COLO668 (cell line): ENCODE measurements around the gene PDE10A.
A peak's percentile ranks its signal among the peaks of the same experiment; 100 is the strongest.
"Not testable (repeated sequence)": the region's sequence is repeated elsewhere in the genome, so short reads cannot be mapped to it uniquely, and the experiment has no call there.

Source experiments
- DNase-seq: peaks from one replicate; lab custom pipeline; 2025; ENCODE audit not compliant: unreplicated experiment; lab: John Stamatoyannopoulos, UW

The PDE10A gene

DNA sequence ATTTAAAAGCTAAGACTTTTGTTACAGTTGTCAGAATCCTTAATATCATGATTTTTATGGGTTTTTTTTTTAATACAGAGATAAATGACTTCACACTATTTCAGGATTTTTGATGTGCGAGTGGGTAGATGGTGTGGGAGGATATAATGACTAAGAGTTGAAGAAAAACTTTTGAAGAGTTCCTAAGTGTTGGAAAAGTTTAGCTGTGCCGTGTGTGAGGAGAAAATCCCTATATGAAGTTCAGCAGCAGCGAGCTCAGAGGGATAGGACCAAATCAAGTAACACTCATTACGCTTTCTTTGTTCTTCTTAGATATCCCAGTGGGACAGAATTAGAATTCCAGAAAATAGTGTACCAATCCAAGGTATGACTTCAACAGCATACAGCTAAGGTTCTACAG, 34.1 kb downstream of the PDE10A start:
- no peak for DNase-seq

DNA sequence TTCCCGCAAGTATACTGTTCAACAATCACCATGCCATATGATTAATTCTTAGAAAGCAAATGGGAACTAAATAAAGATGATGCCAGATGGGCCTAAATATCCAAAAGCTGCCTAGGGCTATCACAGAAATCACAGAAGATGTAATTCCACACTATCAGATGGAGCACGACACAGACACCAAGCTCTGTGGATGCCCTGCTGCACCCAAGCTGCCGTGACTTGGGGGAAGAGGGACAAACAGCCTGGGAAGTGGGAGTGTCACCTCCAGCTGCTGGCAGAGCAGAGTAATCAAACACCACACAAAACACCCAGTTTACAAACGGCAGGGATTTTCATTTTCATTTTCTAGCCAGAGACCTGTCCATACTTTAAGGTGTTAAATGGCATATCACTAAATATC, 35.7 kb downstream of the PDE10A start:
- DNase-seq, result peak; percentile 14

DNA sequence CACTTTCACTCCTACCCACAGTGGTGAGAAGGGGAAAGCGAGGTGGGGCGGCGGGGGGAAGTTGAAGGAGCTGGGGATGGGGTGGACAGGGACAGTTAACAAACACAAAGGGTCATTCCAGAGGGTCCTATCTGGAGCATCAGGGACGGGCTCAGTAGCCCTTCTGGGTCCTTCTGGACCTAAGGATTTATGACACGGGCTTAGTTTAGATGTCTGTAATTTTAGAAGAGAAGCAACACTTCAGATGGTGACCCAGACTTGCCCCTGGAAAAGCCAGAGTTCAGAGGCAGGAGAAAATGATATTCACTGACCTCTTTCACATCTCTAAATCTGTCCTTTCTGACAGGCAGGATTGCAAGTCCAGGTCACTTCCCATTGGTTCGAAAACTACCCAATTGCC, 36.3 kb downstream of the PDE10A start:
- DNase-seq, result no peak

DNA sequence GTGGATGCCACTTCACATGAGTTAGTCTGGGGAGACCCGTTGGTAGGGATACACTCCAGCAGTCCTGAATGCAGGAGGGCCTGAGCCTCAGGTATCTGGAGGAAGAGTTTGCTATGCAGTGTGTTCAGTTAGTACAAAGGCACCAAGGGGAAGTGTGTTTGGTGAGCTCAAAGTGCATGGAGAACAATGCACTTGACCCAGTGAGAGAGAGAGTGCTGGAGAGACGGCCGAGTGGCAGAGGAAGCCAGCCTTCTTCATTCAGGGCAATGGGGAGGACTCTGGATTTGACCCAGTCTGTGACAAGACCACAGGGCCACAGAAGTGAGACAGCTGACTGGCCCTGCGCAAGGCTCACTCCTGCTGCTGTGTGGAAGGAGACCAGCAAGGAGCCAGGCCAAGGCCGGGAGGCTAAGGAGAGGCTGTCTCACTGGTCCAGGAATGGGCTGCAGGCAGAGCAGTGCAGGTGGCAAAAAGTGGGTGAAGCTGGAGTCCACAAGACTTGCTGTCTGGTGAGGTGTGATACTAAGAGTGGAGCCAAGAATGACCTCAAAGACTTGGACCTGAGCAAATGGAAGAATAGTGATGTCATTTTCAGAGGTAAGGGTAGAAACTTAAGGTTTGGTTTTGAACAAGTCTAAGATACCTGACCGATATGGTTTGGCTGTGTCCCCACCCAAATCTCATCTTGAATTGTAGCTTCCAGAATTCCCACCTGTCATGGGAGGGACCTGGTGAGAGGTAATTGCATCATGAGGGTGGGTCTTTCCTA, 38.0 kb downstream of the PDE10A start:
- no peak for DNase-seq

DNA sequence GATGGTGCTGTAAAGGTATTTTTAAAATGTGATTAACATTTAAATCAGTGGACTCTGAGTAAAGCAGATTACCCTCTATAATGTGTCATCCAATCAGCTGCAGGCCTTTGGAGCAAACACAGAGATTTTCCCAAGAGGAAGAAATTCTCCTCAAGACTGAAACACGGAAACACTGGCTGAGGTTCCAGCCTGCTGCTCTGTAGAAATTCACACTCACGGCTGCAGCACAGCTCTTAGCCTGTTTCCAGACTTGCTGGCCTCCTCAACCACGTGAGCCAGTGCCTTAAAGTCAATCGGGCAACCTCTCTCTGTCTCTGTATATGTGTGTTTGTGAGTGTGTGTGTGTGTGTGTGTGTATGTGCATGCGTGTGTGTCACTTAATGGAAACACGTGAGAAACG, 41.1 kb downstream of the PDE10A start:
- DNase-seq, result no peak

DNA sequence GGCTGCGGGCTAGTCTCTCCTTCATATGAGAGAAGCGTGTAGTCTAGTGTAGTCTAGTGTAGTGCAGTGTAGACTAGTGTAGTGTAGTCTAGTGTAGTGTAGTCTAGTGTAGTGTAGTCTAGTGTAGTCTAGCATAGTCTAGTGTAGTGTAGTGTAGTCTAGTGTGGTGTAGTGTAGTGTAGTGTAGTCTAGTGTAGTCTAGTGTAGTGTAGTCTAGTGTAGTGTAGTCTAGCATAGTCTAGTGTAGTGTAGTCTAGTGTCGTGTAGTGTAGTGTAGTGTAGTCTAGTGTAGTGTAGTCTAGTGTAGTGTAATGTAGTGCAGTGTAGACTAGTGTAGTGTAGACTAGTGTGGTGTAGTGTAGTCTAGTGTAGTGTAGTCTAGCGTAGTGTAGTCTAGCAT, 44.1 kb downstream of the PDE10A start:
- not testable (repeated sequence) for DNase-seq

DNA sequence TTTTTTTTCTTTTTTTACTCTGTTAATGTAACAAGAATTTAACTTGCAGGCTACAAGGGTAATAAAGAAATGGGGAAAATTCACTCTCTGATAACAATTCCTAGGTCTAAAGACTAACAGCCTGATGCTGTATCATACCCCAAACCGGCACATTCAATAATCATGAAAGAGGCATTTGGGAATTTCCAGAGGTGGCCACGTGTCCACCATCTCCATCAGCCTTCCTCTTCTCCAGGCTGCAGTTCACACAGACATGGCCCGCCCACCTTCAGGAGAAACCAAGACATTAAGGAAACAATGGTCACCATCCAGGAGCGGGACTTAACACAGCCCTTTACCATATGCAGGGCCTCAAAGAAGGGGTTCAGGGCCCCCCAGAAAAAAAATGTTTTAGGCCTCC, 44.8 kb downstream of the PDE10A start:
- no peak for DNase-seq

DNA sequence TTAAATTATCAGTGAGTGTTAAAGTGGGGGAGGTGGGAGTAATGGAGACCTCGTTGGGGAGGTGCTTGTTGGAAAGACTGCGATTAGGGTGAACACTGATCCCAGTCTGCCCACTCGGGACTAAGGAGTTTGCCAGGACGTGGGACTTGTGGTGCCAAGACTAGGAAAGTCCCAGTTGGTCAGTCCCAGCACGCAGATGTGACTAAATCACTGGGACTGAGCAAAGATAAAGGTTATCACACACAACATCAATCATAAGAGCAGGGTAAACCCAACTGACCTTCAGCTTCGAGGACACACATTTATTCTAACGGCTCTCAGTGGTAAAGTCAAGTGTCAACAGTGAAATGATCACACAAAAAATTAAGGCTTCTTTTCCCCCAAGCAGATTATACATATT, 45.5 kb downstream of the PDE10A start:
- DNase-seq, result no peak

DNA sequence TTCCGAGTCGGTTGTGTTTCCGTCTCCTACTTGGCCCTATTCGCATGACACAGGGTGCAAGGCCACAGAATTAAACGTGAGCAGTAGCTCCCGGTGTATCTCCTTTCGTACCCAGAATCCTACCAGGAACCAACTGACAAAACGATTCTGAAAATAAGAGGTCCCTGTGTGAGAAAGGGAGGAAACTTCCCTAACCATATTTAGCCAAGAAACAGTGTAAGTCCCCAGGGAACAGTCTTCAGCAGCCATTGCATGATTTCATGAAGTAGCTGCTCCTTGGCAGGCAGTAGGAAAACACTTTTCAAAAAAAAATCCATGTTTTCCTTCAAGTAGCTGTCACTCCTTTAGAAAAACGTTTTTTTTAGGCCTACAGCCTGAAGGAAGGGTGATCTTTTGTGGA, 46.9 kb downstream of the PDE10A start:
- no peak for DNase-seq

DNA sequence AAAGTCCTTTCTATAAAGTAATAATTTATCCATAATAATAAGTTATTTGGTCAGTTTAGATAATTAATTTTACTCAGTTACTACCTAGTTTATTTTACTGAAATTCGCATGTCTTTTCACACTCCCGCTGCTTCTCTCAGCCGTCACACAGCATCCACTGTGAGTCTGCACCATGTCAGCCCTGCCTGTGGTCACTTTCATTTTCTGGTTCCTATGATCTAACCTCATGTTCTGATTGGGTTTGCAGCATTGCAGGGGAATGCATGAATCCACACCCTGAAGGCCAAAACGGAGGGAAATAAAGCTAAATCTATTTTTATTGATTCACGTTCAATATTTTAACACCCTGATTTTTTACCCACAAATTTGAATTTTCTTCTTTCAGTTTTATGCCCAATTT, 47.4 kb downstream of the PDE10A start:
- DNase-seq, result no peak

DNA sequence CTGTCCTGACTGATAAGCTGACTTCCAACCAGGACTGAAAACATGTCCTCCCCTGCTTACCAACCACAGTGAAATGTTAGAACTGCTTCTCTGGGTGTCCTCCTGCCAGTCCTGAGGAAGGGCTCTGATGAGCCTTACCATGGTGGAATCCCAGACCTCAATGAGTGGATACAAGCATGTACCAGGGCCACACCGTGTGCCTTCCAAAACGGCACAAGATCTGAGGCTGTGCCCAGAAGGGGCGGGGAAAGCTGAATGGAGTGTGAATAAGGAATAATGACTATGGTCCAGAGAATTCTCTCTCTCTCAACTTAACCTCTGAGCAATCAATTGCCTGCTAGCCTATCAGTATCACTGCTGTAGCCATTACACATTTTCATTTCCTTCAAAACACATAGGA, 51.7 kb downstream of the PDE10A start:
- no peak for DNase-seq

DNA sequence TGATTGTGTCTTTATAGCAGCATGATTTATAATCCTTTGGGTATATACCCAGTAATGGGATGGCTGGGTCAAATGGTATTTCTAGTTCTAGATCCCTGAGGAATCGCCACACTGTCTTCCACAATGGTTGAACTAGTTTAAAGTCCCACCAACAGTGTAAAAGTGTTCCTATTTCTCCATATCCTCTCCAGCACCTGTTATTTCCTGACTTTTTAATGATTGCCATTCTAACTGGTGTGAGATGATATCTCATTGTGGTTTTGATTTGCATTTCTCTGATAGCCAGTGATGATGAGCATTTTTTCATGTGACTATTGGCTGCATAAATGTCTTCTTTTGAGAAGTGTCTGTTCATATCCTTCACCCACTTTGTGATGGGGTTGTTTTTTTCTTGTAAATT, 54.5 kb downstream of the PDE10A start:
- not testable (repeated sequence) for DNase-seq

DNA sequence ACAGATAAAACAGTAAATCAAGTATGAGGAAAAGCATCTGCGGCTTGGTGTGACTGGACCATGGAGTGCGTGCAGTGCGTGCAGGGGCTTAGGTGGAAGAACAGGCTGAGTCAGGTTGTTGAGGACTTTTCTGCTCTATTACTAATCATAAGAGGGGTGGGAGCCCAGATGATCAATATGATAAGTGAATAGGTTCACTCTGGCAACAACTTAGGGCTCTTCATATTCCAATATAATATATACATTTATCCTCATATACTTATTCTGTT, 56.4 kb downstream of the PDE10A start:
- no peak for DNase-seq

DNA sequence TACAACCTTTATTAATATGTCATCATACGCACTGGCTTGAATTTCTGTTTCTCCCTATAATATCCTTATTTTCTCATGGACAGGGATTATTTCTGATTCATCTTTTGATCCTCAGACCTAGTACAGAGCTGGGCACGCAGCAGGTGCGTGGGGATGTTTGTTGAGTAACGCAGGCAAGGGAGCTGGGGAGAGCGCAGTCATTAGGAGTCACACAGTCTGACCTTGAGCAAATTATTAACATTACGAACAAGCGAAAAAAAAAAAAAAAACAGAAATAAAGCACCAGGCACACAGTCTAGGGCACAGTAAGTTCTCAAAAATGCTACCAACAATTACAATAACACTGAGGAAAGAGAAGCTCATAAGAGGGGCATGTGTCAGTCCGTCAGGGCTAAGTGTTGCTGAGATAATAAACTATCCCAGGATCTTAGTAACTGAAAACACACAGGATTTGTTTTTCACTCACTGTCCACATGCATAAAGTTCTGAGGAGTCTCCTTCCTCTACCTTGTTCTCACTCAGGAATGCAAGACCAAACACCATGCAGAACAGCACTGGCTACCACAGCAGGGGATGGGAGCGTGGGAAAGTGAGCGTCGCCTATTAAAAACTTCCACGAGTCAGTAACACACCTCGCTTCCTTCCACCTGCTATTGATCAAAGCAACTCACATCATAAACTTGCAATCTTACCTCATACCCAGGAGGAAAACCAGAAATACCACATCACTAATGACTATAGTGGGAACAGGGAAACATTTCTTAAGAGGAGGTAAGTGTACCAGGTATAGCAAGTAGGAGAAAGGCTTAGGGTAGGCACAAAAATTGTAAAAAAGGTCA, 56.9 kb downstream of the PDE10A start:
- DNase-seq, result no peak

DNA sequence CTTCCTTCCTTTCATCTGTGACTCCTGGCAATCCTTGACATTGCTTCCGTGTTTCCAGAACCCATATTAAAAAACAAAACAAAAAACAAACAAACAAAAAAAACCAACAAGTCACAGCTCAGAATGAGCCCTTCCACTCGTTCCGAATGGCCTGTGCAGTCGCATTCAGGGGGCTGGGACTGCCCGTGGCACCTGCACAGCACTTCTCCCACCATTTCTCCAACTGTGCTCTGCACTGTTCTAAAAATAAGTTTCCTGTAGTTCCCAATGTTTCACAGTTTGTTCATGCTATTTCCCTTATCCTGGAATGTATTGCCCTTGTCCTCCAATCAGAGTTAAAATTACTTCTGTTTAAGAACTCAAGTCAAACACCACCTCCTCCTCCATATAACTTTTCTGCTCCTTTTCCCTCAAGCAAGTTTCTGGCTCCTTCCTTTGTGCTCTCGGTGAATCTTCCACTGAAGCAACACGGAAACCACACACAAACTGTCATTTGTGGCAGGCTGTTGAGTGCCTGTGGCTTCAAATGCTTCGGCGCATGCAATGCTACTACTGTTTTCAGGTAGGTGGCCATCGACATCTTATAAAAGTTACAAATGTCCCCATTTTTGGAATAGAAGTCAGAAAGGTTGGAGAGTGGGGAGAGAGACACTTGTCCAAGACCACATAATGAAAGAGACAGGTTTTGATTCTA, 57.7 kb downstream of the PDE10A start:
- no peak for DNase-seq

DNA sequence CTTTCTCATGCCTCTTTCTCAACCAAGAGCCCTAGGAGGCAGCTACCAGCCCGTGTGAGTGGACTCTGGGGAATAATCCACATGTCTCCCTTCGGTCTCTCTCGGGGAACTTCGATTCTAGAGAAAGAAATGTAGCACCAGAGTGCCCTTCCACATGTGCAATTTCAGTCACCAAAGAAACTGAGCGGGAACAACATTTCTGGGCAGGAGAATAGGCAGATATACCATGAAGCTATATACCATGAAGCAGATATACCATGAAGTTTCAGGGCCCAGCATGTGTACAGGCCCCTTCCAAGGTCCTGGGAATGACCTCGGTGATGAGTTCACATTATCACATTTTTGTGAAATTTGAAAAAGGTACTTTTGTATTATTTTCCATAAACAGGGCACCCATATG, 60.8 kb downstream of the PDE10A start:
- no peak for DNase-seq

DNA sequence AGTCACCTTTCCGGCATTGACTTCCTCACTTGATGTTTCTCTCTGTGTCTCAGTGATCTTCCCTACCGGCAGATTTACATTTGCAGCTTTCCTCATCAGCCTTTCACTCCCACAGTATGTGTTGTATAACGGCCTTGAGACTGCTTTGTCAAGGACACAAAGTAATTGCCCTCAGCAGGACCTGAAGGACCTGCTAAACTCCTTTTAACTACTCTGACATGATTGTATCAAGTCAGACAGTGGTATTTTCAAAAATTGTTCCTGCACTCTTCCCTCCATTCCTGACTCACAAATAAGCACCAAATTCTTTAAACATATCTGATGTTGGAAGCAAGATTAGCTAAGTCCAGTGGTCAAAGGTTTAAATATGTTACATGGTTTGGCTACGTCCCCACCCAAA, 62.4 kb downstream of the PDE10A start:
- no peak for DNase-seq

DNA sequence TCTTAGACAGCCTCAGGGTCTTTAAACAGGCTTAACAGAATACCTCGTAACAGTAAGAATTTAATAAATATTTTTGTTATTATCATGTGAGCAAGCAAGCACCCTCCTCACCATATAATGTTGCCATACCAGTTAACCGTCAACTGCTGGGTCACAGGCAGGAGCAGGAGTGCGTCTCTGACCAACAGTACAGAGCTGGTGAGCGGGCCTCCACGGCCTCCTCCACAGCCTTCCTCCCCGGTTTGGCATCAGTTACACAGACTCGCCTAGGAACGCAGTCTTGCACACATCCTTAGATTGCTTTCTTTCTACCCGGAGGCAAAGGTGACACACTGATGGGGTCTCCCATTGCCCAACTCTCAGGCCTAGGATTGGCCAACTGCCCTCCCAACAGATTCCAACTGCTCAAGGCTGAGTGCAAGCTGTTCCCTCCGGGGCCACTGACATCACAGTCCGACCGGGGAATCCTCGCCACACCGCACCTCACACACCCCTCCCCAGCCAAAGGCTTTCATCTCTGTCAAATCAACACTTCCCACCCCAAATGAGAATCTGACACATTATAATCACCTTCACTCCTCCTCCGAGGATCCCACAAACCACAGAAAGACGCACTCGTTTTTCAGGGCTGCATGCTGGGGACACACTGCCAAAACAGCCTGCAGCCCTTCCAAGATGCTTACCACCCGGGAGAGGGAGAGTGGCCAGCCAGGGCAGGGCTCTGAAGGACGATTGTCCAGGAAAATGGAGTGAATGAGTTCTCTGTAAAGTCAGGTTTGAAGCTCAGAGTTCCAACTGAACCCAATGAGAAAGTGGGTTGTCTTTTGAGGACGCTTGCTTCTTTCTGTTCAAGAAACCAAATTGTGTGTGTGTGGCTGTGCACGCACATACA, 63.2 kb downstream of the PDE10A start:
- no peak for DNase-seq

DNA sequence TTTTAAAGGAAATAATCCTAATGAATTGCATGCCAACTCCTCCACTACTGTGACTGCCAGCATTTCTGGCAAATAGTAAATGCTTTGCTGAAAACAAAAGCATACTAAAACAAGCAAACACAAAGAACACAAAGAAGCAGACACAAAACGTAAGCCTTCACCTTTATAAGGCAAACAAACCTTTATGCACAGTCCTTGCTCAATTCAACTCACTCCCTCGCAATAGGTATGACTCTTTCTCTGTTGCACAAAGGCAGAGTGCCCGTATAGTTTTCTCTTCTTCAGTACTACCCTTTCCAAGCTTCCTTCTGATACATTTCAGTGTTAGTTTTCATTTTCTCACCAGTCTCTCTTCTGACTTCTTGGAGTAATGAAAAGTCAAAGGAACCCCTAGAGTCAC, 63.9 kb downstream of the PDE10A start:
- no peak for DNase-seq

DNA sequence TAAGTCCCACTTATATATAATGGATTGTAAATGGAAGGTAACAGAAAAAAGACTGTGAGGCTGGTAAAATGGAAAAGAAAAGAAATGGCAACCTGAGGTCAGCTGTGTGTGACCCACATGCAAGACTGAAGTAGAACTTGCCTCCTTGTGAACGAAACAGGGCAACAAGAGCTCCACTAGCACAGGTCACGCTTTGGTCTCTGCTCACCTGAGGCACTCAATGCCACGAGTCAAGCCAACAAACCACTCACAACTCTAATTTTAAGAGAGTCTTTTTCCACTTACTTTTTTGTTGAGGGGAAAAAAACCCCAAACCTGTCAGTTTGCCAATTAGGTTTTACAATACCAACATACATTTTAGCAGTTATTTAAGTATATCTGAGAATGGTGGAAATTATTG, 65.2 kb downstream of the PDE10A start:
- DNase-seq, result no peak
